ENCODE results near the gene TTC32. TPM values are rescaled to one million over a fixed set of nuclear protein-coding genes. Genes with fewer than 3 reads are reported as not detected.

The TTC32 gene
- total RNA-seq, 1 experiment from 2014 or later, result 5.7 TPM

- no peak for DNase-seq (ENCODE audit: low read depth)
Measured at GRCh38 chr2:19854596-19855541, 46.9 kb downstream of the TTC32 start.

GRCh38 chr2:19851116-19851695 is 50.6 kb downstream of the TTC32 start:
- DNase-seq (ENCODE audit: low read depth), result no peak

GRCh38 chr2:19850056-19851050 is 51.4 kb downstream of the TTC32 start:
- DNase-seq (ENCODE audit: low read depth), result no peak

- DNase-seq (ENCODE audit: low read depth), result no peak
Measured at GRCh38 chr2:19848952-19849351, 52.8 kb downstream of the TTC32 start.

- DNase-seq (ENCODE audit: low read depth), result no peak
Measured at GRCh38 chr2:19848029-19848750, 53.6 kb downstream of the TTC32 start.

- no peak for DNase-seq (ENCODE audit: low read depth)
Measured at GRCh38 chr2:19847486-19847885, 54.3 kb downstream of the TTC32 start.

Other genes with a start within 250 kb of the TTC32 start
- gene WDR35, start 88.1 kb upstream of the TTC32 start, total RNA-seq (2014; rRNA removed), result 10.3 and 10.6 TPM in 2 replicates
- gene MATN3, start 110.7 kb upstream of the TTC32 start, total RNA-seq (2014; rRNA removed), result 6.9 and 8.2 TPM in 2 replicates
- 134 and 174 TPM in 2 replicates for gene LAPTM4A, start 149.6 kb upstream of the TTC32 start, total RNA-seq (2014; rRNA removed)

Measured in LHCN-M2 (cell line).